ENCODE measurements around the gene CNTN5.

CNTN5 gene

GRCh38 chr11:99170591-99170990, 149.8 kb downstream of the CNTN5 start:
- no peak for DNase-seq (ENCODE audit: low spot score)

- no peak for DNase-seq (ENCODE audit: low spot score)
Measured at GRCh38 chr11:99171330-99171729, 150.6 kb downstream of the CNTN5 start.

- DNase-seq (ENCODE audit: low spot score): no peak
Measured at GRCh38 chr11:99176430-99176829, 155.7 kb downstream of the CNTN5 start.

- DNase-seq (ENCODE audit: low spot score): no peak
Measured at GRCh38 chr11:99177446-99177845, 156.7 kb downstream of the CNTN5 start.

GRCh38 chr11:99184146-99184545, 163.4 kb downstream of the CNTN5 start:
- DNase-seq (ENCODE audit: low spot score): no peak

GRCh38 chr11:99188221-99188620, 167.5 kb downstream of the CNTN5 start:
- DNase-seq (ENCODE audit: low spot score): no peak

GRCh38 chr11:99192716-99193115, 172.0 kb downstream of the CNTN5 start:
- no peak for DNase-seq (ENCODE audit: low spot score)

GRCh38 chr11:99197477-99197876, 176.7 kb downstream of the CNTN5 start:
- DNase-seq (ENCODE audit: low spot score): no peak

- no peak for DNase-seq (ENCODE audit: low spot score)
Measured at GRCh38 chr11:99198215-99198614, 177.5 kb downstream of the CNTN5 start.

GRCh38 chr11:99199341-99199740, 178.6 kb downstream of the CNTN5 start:
- DNase-seq (ENCODE audit: low spot score): no peak

- no peak for DNase-seq (ENCODE audit: low spot score)
Measured at GRCh38 chr11:99200720-99201119, 180.0 kb downstream of the CNTN5 start.

- no peak for DNase-seq (ENCODE audit: low spot score)
Measured at GRCh38 chr11:99208813-99209212, 188.1 kb downstream of the CNTN5 start.

GRCh38 chr11:99229544-99229943, 208.8 kb downstream of the CNTN5 start:
- DNase-seq (ENCODE audit: low spot score): no peak

GRCh38 chr11:99234534-99234933, 213.8 kb downstream of the CNTN5 start:
- DNase-seq (ENCODE audit: low spot score): no peak

- DNase-seq (ENCODE audit: low spot score): no peak
Measured at GRCh38 chr11:99238401-99238800, 217.7 kb downstream of the CNTN5 start.

GRCh38 chr11:99240192-99241030, 219.7 kb downstream of the CNTN5 start:
- DNase-seq (ENCODE audit: low spot score): no peak

GRCh38 chr11:99241066-99241465, 220.3 kb downstream of the CNTN5 start:
- no peak for DNase-seq (ENCODE audit: low spot score)

- DNase-seq (ENCODE audit: low spot score): no peak
Measured at GRCh38 chr11:99244613-99245012, 223.9 kb downstream of the CNTN5 start.

- DNase-seq (ENCODE audit: low spot score): no peak
Measured at GRCh38 chr11:99246199-99246598, 225.4 kb downstream of the CNTN5 start.

- no peak for DNase-seq (ENCODE audit: low spot score)
Measured at GRCh38 chr11:99256614-99257013, 235.9 kb downstream of the CNTN5 start.

GRCh38 chr11:99257131-99257530, 236.4 kb downstream of the CNTN5 start:
- no peak for DNase-seq (ENCODE audit: low spot score)

- peak; percentile 5 for DNase-seq (ENCODE audit: low spot score)
Measured at GRCh38 chr11:99260696-99261095, 239.9 kb downstream of the CNTN5 start.

- no peak for DNase-seq (ENCODE audit: low spot score)
Measured at GRCh38 chr11:99268886-99269285, 248.1 kb downstream of the CNTN5 start.

GRCh38 chr11:99271527-99271926, 250.8 kb downstream of the CNTN5 start:
- no peak for DNase-seq (ENCODE audit: low spot score)
